Left lung (tissue), 10 donors: ENCODE data around the gene MICALL2. TPM values are rescaled to one million over a fixed set of nuclear protein-coding genes. Genes with fewer than 3 reads are reported as not detected.
A peak's percentile ranks its signal among the peaks of the same experiment; 100 is the strongest.

Experiments
- ATAC-seq: fragments of 200-7000 bp; cut with Tn5 transposase; one replicate; pipeline ENCODE4 v1.9.1; 2020; ENCODE audit warnings: moderate library complexity
- DNase-seq, 4 donors: peaks; one replicate each; pipeline ENCODE4 v3.0.0-alpha.2; 2013 to 2020
- H3K27ac ChIP-seq, 2 donors: fragments of 200-600 bp; sonication (generic) in 1 of 2; one replicate each; pipeline versions ENCODE4 v1.5.0 to v1.8.0; 2020 to 2021
- H3K27me3 ChIP-seq, 2 donors: fragments of 200-600 bp; sonication (generic) in 1 of 2; one replicate each; pipeline versions ENCODE4 v1.5.0 to v1.8.0; 2020 to 2021
- H3K36me3 ChIP-seq, 2 donors: fragments of 200-600 bp; sonication (generic) in 1 of 2; one replicate each; pipeline versions ENCODE4 v1.5.0 to v1.8.0; 2020 to 2021
- H3K4me1 ChIP-seq, 2 donors: fragments of 200-600 bp; one replicate each; pipeline ENCODE4 v1.8.0; 2021
- H3K4me3 ChIP-seq, 2 donors: fragments of 200-600 bp; sonication (generic) in 1 of 2; one replicate each; pipeline versions ENCODE4 v1.5.0 to v1.8.0; 2020 to 2021; ENCODE audit warnings: mild to moderate bottlenecking in 1 of 2
- H3K9me3 ChIP-seq, 2 donors: fragments of 200-600 bp; sonication (generic) in 1 of 2; one replicate each; pipeline versions ENCODE4 v1.5.0 to v1.8.0; 2020 to 2021
- CTCF ChIP-seq, 2 donors: fragments of 200-600 bp; sonication (generic) in 1 of 2; IDR thresholded peaks; one replicate each; pipeline versions ENCODE4 v1.5.0 to v1.8.0; 2021; ENCODE audit warnings: antibody characterized with exemption in 2 of 2
- intact Hi-C, 2 donors: fragments of 100-400 bp; cut with DNase I; formaldehyde crosslinking; loops; one replicate each; pipeline versions ENCODE4 v1.11.2 to v1.14.2; 2022
- polyA plus RNA-seq, 6 donors: library from polyadenylated mRNA; unstranded; fragments of 120-200 nt; gene quantifications; one replicate each; pipeline ENCODE4 v1.2.1, GENCODE V29; 2013; ENCODE audit not compliant: insufficient read length in 6 of 6
- total RNA-seq, 2 donors: library from RNA; stranded (reverse); fragmentation: NEBNext Ultra II Directional; extraction: Animal tissue kit (Norgen Biotek cat#: 25700); gene quantifications; one replicate each; pipeline ENCODE4 v1.2.1, GENCODE V29; 2021
- donor health status: DM: no; HTN: yes; CAD: no.
- donor health status: DM: no; HTN: no; CAD: no.

The MICALL2 gene
- total and polyA plus RNA-seq, 8 donors: 7.9 to 40.1 (median 14.8) TPM

GRCh38 chr7:1434891-1435670 lies 24.2 kb downstream of the MICALL2 start:
- intact Hi-C loops: no loop called here
- no peak for ATAC-seq

GRCh38 chr7:1434165-1434718 lies 25.0 kb downstream of the MICALL2 start:
- Histone ChIP-seq H3K36me3 (peaks cover 0 to 28% of the 10 kb centered on the region in 2 donors), H3K9me3 (no peaks in the 10 kb centered on the region), H3K4me1 (peaks cover 0 to 8% of the 10 kb centered on the region in 2 donors), H3K27ac (no peak overlapping the region), H3K4me3 (no peak overlapping the region), H3K27me3 (peaks cover 0 to 38% of the 10 kb centered on the region in 2 donors)
- no peak for TF ChIP-seq CTCF (IDR thresholded peaks at IDR 0.05)
- intact Hi-C loops: no loop called here
- DNase-seq: no peak
- ATAC-seq: no peak

More at GRCh38 chr7:1434891-1435670, 24.2 kb downstream of the MICALL2 start:
- Histone ChIP-seq H3K27me3 (peaks cover 0 to 30% of the 10 kb centered on the region in 2 donors), H3K4me3 (no peak overlapping the region), H3K36me3 (peaks cover 0 to 31% of the 10 kb centered on the region in 2 donors), H3K4me1 (peaks cover 0 to 8% of the 10 kb centered on the region in 2 donors), H3K9me3 (no peaks in the 10 kb centered on the region), H3K27ac (no peak overlapping the region)
- no peak for TF ChIP-seq CTCF (IDR thresholded peaks at IDR 0.05)
- no peak for DNase-seq

- intact Hi-C loops: no loop called here
- no peak overlapping the region for H3K27ac ChIP-seq
Observed at GRCh38 chr7:1433128-1433920, 25.9 kb downstream of the MICALL2 start.

GRCh38 chr7:1432411-1433082 lies 26.7 kb downstream of the MICALL2 start:
- Histone ChIP-seq H3K27me3 (peaks cover 0 to 45% of the 10 kb centered on the region in 2 donors), H3K36me3 (peaks cover 0 to 15% of the 10 kb centered on the region in 2 donors), H3K4me3 (no peak overlapping the region), H3K4me1 (peaks cover 0 to 8% of the 10 kb centered on the region in 2 donors), H3K27ac (no peak overlapping the region), H3K9me3 (no peaks in the 10 kb centered on the region)
- DNase-seq (peak; percentile 58 to 94 (median 66)), ATAC-seq (peak; percentile 85)
- peak; percentile 96 to 97 for TF ChIP-seq CTCF (IDR thresholded peaks at IDR 0.05)
- intact Hi-C loops: no loop called here

More at GRCh38 chr7:1433128-1433920, 25.9 kb downstream of the MICALL2 start:
- Histone ChIP-seq H3K4me3 (no peak overlapping the region), H3K9me3 (no peaks in the 10 kb centered on the region), H3K36me3 (peaks cover 0 to 22% of the 10 kb centered on the region in 2 donors), H3K27me3 (peaks cover 0 to 45% of the 10 kb centered on the region in 2 donors), H3K4me1 (peaks cover 0 to 8% of the 10 kb centered on the region in 2 donors)
- DNase-seq: no peak
- ATAC-seq: no peak
- no peak for TF ChIP-seq CTCF (IDR thresholded peaks at IDR 0.05)
